Panc1 (cell line): Measurements from ENCODE around the gene TAB3. TPM values are rescaled to one million over a fixed set of nuclear protein-coding genes. Genes with fewer than 3 reads are reported as not detected.

ENCODE experiments used
- ATAC-seq: fragments of 200-7000 bp; cut with Tn5 transposase; 2 replicates; pipeline ENCODE4 v1.9.1; 2020; ENCODE audit warnings: mild to moderate bottlenecking, moderate library complexity
- BruUV-seq: library from RNA; stranded (reverse); fragments of 400-500 nt; replicated peaks from 2 replicates; lab custom pipeline; 2021; lab: Mats Ljungman, UMichigan
- CTCF ChIA-PET: fragments of 300-600 bp; sonication (Branson Sonifier 250); formaldehyde crosslinking; loops from one replicate; lab custom pipeline; 2022; ENCODE audit warnings: antibody characterized with exemption; lab: Charles Lee
- POLR2A ChIA-PET: fragments of 300-600 bp; sonication (Branson Sonifier 250); formaldehyde crosslinking; loops from one replicate; lab custom pipeline; 2022; ENCODE audit warnings: antibody characterized with exemption; lab: Charles Lee
- DNase-seq: peaks from one replicate; pipeline ENCODE4 v3.0.0-alpha.2; 2010; ENCODE audit warnings: low read depth, low spot score
- H3K27ac ChIP-seq: 2 replicates; pipeline ENCODE4 v1.5.1; 2011; ENCODE audit warnings: mild to moderate bottlenecking, low read length, inconsistent platforms
- H3K27me3 ChIP-seq: fragments of 200-500 bp; sonication (Bioruptor generic); 2 replicates; pipeline ENCODE4 v1.6.0; 2014; ENCODE audit warnings: low read length, inconsistent platforms; ENCODE audit not compliant: control insufficient read depth, insufficient read depth
- H3K36me3 ChIP-seq: fragments of 200-500 bp; sonication (Bioruptor generic); 2 replicates; pipeline ENCODE4 v1.5.1; 2014; ENCODE audit warnings: inconsistent platforms, mild to moderate bottlenecking, low read length, moderate library complexity; ENCODE audit not compliant: control insufficient read depth, insufficient read depth
- H3K4me1 ChIP-seq: 2 replicates; pipeline ENCODE4 v1.5.1; 2011; ENCODE audit warnings: inconsistent platforms, mild to moderate bottlenecking, low read length, moderate library complexity; ENCODE audit not compliant: control insufficient read depth, insufficient read depth
- H3K4me3 ChIP-seq, 2 experiments: 2 replicates each; pipeline ENCODE4 v1.5.1; 2011 to 2012; ENCODE audit warnings: low read depth in 2 of 2, low read length in 2 of 2, mild to moderate bottlenecking in 2 of 2, inconsistent platforms in 1 of 2, moderate library complexity in 1 of 2
- H3K9me3 ChIP-seq: fragments of 200-500 bp; sonication (Bioruptor generic); 2 replicates; pipeline ENCODE4 v1.5.1; 2014; ENCODE audit warnings: low read depth, mild to moderate bottlenecking, inconsistent platforms, low read length, moderate library complexity; ENCODE audit not compliant: control insufficient read depth, insufficient read depth
- CTCF ChIP-seq: fragments of 450-650 bp; IDR thresholded peaks from 2 replicates; pipeline ENCODE4 v1.5.1; 2017; ENCODE audit warnings: mild to moderate bottlenecking
- POLR2AphosphoS5 ChIP-seq: IDR thresholded peaks from 2 replicates; pipeline ENCODE4 v1.6.1; 2012; ENCODE audit warnings: mild to moderate bottlenecking, low read depth, low read length, moderate library complexity
- REST ChIP-seq, 2 experiments: IDR thresholded peaks; 2 replicates each; pipeline ENCODE4 v1.6.1; 2011 to 2012; ENCODE audit warnings: low read depth in 2 of 2, control low read depth in 1 of 2, low read length in 1 of 2, mild to moderate bottlenecking in 1 of 2, moderate library complexity in 1 of 2; ENCODE audit not compliant: insufficient read depth in 1 of 2
- SIN3A ChIP-seq: IDR thresholded peaks from 2 replicates; pipeline ENCODE4 v1.6.1; 2012; ENCODE audit warnings: low read depth, mild to moderate bottlenecking, low read length, moderate library complexity, borderline replicate concordance; ENCODE audit not compliant: insufficient read depth
- TCF7L2 ChIP-seq: IDR thresholded peaks from 2 replicates; pipeline ENCODE4 v1.6.1; 2011; ENCODE audit warnings: mild to moderate bottlenecking, low read depth, low read length, inconsistent platforms
- in situ Hi-C: cut with HindIII; loops from 2 replicates; pipeline ENCODE4 v1.10.0; 2016; ENCODE audit warnings: low sequenced_read_pairs, low pct_unique_long_range_greater_than_20kb
- intact Hi-C: fragments of 100-400 bp; cut with micrococcal nuclease; formaldehyde crosslinking; loops from one replicate; pipeline ENCODE4 v1.10.0; 2022; ENCODE audit not compliant: unreplicated experiment
- total RNA-seq: library from RNA; stranded (reverse); gene quantifications from one replicate; pipeline ENCODE4 v1.2.1, GENCODE V29; 2021; ENCODE audit not compliant: unreplicated experiment

Gene TAB3
- total RNA-seq, 1 experiment from 2014 or later = 7.7 TPM

DNA sequence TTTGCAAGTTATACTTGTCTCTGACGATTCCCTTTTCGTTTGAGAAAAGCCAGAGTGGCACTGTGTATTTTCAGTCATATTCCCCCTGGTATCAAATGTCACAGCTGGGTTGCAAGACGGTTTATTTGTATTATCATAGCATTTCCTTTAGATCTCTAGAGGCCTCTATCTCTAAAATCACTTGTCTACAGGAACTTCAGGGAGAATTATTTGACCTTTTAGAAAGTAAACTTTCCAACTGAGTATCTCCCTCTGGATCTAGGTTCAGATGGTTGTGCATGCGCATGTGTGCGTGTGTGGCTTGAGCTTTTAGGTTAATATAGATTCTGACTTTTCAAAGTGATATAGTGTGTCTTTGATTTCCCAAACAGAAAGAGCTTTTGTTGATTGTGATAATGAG lies 15.1 kb upstream of the TAB3 start:
- ATAC-seq = no peak
- Histone ChIP-seq H3K4me1 (no peaks in the 10 kb centered on the region), H3K27me3 (no peaks in the 10 kb centered on the region), H3K36me3 (no peaks in the 10 kb centered on the region), H3K9me3 (no peaks in the 10 kb centered on the region), H3K4me3 (no peak overlapping the region), H3K27ac (no peak overlapping the region)
- no peak for TF ChIP-seq SIN3A
- no peak for TF ChIP-seq CTCF
- TF ChIP-seq POLR2AphosphoS5 = no peak
- TF ChIP-seq TCF7L2 = no peak
- no peak for TF ChIP-seq REST (IDR thresholded peaks at IDR 0.05; ENCODE audit: insufficient read depth in 1 of 2, low read depth in 2 of 2, low read length in 1 of 2)
- BruUV-seq = no TSS peak
- in situ Hi-C loops = no loop called here
- ChIA-PET POLR2A (no interaction called here), CTCF (no interaction called here)
- intact Hi-C loops = no loop called here
- no peak for DNase-seq

DNA sequence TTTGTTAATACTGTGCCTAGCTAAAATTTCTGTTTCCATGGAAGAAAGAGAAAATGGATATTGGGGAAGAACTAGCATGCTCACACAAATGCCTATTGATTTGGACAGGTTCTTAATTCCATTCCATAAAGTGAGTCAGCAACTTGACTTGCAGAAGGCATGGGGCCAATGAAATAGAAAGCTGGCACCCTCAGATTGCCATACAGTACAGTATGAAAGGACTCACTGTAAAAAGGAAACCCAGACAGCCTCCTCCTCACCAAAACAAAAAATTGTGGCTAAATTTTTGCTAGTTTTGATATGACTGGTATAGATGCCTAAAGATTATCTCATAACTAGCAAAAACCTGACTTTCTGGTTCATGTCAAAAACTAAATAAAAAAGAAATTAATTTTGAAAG lies 11.2 kb upstream of the TAB3 start:
- POLR2A ChIA-PET = no interaction called here
- BruUV-seq = no TSS peak
- intact Hi-C loops = no loop called here
- no peaks in the 10 kb centered on the region for H3K9me3 ChIP-seq
- H3K27me3 ChIP-seq = no peaks in the 10 kb centered on the region
- H3K27ac ChIP-seq = no peak overlapping the region
- H3K4me1 ChIP-seq = no peaks in the 10 kb centered on the region
- in situ Hi-C loops = no loop called here
- CTCF ChIA-PET = no interaction called here
- H3K4me3 ChIP-seq = no peak overlapping the region
- no peak for TF ChIP-seq TCF7L2
- no peak for TF ChIP-seq SIN3A
- ATAC-seq (no peak), DNase-seq (no peak)
- H3K36me3 ChIP-seq = no peaks in the 10 kb centered on the region

GRCh38 chrX:30898886-30899285 lies 9.8 kb upstream of the TAB3 start:
- ChIA-PET CTCF (no interaction called here), POLR2A (no interaction called here)
- BruUV-seq = no TSS peak
- DNase-seq (no peak), ATAC-seq (no peak)
- Histone ChIP-seq H3K9me3 (no peaks in the 10 kb centered on the region), H3K27ac (no peak overlapping the region), H3K27me3 (no peaks in the 10 kb centered on the region), H3K36me3 (no peaks in the 10 kb centered on the region), H3K4me3 (no peak overlapping the region), H3K4me1 (no peaks in the 10 kb centered on the region)
- TF ChIP-seq CTCF (no peak), REST (IDR thresholded peaks at IDR 0.05; ENCODE audit: insufficient read depth in 1 of 2, low read depth in 2 of 2, low read length in 1 of 2) (no peak), SIN3A (no peak), TCF7L2 (no peak), POLR2AphosphoS5 (no peak)
- intact Hi-C loops = no loop called here
- in situ Hi-C loops = no loop called here
